ENCODE measurements around the gene GPC1.
A peak's percentile ranks its signal among the peaks of the same experiment; 100 is the strongest.

The GPC1 gene

GRCh38 chr2:240393831-240394410 is 41.5 kb upstream of the GPC1 start:
- no peak overlapping the region for H3K27ac Mint-ChIP-seq
- ATAC-seq = no peak
- no peak overlapping the region for H3K4me3 Mint-ChIP-seq
- peaks cover 9% of the 10 kb centered on the region for H3K27me3 Mint-ChIP-seq
- H3K4me1 Mint-ChIP-seq = no peaks in the 10 kb centered on the region
- no peaks in the 10 kb centered on the region for H3K36me3 Mint-ChIP-seq
- no peaks in the 10 kb centered on the region for H3K9me3 Mint-ChIP-seq

GRCh38 chr2:240394549-240394948 is 40.9 kb upstream of the GPC1 start:
- peaks cover 15% of the 10 kb centered on the region for H3K27me3 Mint-ChIP-seq
- no peaks in the 10 kb centered on the region for H3K36me3 Mint-ChIP-seq
- no peaks in the 10 kb centered on the region for H3K4me1 Mint-ChIP-seq
- ATAC-seq = no peak
- H3K9me3 Mint-ChIP-seq = no peaks in the 10 kb centered on the region
- no peak overlapping the region for H3K27ac Mint-ChIP-seq
- no peak overlapping the region for H3K4me3 Mint-ChIP-seq

GRCh38 chr2:240395448-240395847 is 40.0 kb upstream of the GPC1 start:
- Mint-ChIP-seq H3K9me3 (no peaks in the 10 kb centered on the region), H3K36me3 (no peaks in the 10 kb centered on the region), H3K27ac (no peak overlapping the region), H3K27me3 (peaks cover 24% of the 10 kb centered on the region), H3K4me3 (no peak overlapping the region), H3K4me1 (no peaks in the 10 kb centered on the region)
- ATAC-seq = no peak

- no peak for ATAC-seq
Measured at GRCh38 chr2:240395896-240396622, 39.4 kb upstream of the GPC1 start.

GRCh38 chr2:240396623-240397541 is 38.6 kb upstream of the GPC1 start:
- Mint-ChIP-seq H3K4me1 (no peaks in the 10 kb centered on the region), H3K4me3 (no peak overlapping the region), H3K27me3 (peaks cover 29% of the 10 kb centered on the region), H3K36me3 (no peaks in the 10 kb centered on the region), H3K27ac (no peak overlapping the region), H3K9me3 (no peaks in the 10 kb centered on the region)
- ATAC-seq = peak; percentile 3

More at GRCh38 chr2:240395896-240396622, 39.4 kb upstream of the GPC1 start:
- Mint-ChIP-seq H3K36me3 (no peaks in the 10 kb centered on the region), H3K4me3 (no peak overlapping the region), H3K27ac (no peak overlapping the region), H3K27me3 (peaks cover 27% of the 10 kb centered on the region), H3K4me1 (no peaks in the 10 kb centered on the region), H3K9me3 (no peaks in the 10 kb centered on the region)

- Mint-ChIP-seq H3K27me3 (peaks cover 33% of the 10 kb centered on the region), H3K27ac (no peak overlapping the region), H3K9me3 (no peaks in the 10 kb centered on the region)
Measured at GRCh38 chr2:240397542-240397916, 37.9 kb upstream of the GPC1 start.

GRCh38 chr2:240397924-240398645 is 37.4 kb upstream of the GPC1 start:
- Mint-ChIP-seq H3K9me3 (no peaks in the 10 kb centered on the region), H3K36me3 (no peaks in the 10 kb centered on the region), H3K4me3 (no peak overlapping the region), H3K27me3 (peaks cover 33% of the 10 kb centered on the region), H3K27ac (no peak overlapping the region), H3K4me1 (no peaks in the 10 kb centered on the region)
- ATAC-seq = no peak

More at GRCh38 chr2:240397542-240397916, 37.9 kb upstream of the GPC1 start:
- H3K36me3 Mint-ChIP-seq = no peaks in the 10 kb centered on the region
- H3K4me1 Mint-ChIP-seq = no peaks in the 10 kb centered on the region
- no peak overlapping the region for H3K4me3 Mint-ChIP-seq
- ATAC-seq = no peak

GRCh38 chr2:240398661-240399267 is 36.7 kb upstream of the GPC1 start:
- H3K27ac Mint-ChIP-seq = no peak overlapping the region
- H3K4me1 Mint-ChIP-seq = no peaks in the 10 kb centered on the region
- peaks cover 33% of the 10 kb centered on the region for H3K27me3 Mint-ChIP-seq
- no peaks in the 10 kb centered on the region for H3K9me3 Mint-ChIP-seq
- H3K36me3 Mint-ChIP-seq = no peaks in the 10 kb centered on the region
- no peak for ATAC-seq
- H3K4me3 Mint-ChIP-seq = no peak overlapping the region

- no peak for ATAC-seq
- no peaks in the 10 kb centered on the region for H3K36me3 Mint-ChIP-seq
- H3K27ac Mint-ChIP-seq = no peak overlapping the region
- peaks cover 33% of the 10 kb centered on the region for H3K27me3 Mint-ChIP-seq
- no peaks in the 10 kb centered on the region for H3K9me3 Mint-ChIP-seq
- H3K4me3 Mint-ChIP-seq = no peak overlapping the region
- H3K4me1 Mint-ChIP-seq = no peaks in the 10 kb centered on the region
Measured at GRCh38 chr2:240399419-240400324, 35.8 kb upstream of the GPC1 start.

- Mint-ChIP-seq H3K9me3 (no peaks in the 10 kb centered on the region), H3K27ac (no peak overlapping the region), H3K4me3 (no peak overlapping the region), H3K27me3 (peaks cover 41% of the 10 kb centered on the region), H3K36me3 (no peaks in the 10 kb centered on the region), H3K4me1 (no peaks in the 10 kb centered on the region)
- ATAC-seq = no peak
Measured at GRCh38 chr2:240400371-240401161, 34.9 kb upstream of the GPC1 start.

GRCh38 chr2:240401308-240401707 is 34.2 kb upstream of the GPC1 start:
- H3K36me3 Mint-ChIP-seq = no peaks in the 10 kb centered on the region
- no peaks in the 10 kb centered on the region for H3K4me1 Mint-ChIP-seq

GRCh38 chr2:240401781-240402551 is 33.5 kb upstream of the GPC1 start:
- H3K9me3 Mint-ChIP-seq = no peaks in the 10 kb centered on the region
- H3K4me3 Mint-ChIP-seq = no peak overlapping the region
- no peak overlapping the region for H3K27ac Mint-ChIP-seq
- H3K36me3 Mint-ChIP-seq = no peaks in the 10 kb centered on the region
- H3K4me1 Mint-ChIP-seq = no peaks in the 10 kb centered on the region
- peaks cover 55% of the 10 kb centered on the region for H3K27me3 Mint-ChIP-seq
- peak; percentile 4 for ATAC-seq

More at GRCh38 chr2:240401308-240401707, 34.2 kb upstream of the GPC1 start:
- Mint-ChIP-seq H3K27me3 (peaks cover 49% of the 10 kb centered on the region), H3K9me3 (no peaks in the 10 kb centered on the region), H3K4me3 (no peak overlapping the region), H3K27ac (no peak overlapping the region)
- no peak for ATAC-seq

Measured in stimulated activated memory B cell treated with anti-CD40 and anti-IgM and Interleukin-4, amounts not matched to agents 10 μg/mL and 1 μg/mL and 100 μg/mL, for 72 hours (primary cell).